Endodermal cell (in vitro differentiated cells): Measurements from ENCODE around the gene QRICH1. TPM values are rescaled to one million over a fixed set of nuclear protein-coding genes. Genes with fewer than 3 reads are reported as not detected.

ENCODE experiments used
- DNase-seq: peaks from one replicate; pipeline ENCODE4 v3.0.0-alpha.2; 2017
- H3K27ac ChIP-seq: 2 replicates; pipeline ENCODE4 v1.5.1; 2013; ENCODE audit warnings: mild to moderate bottlenecking, low read depth, low read length, moderate library complexity
- H3K27me3 ChIP-seq: 2 replicates; pipeline ENCODE4 v1.6.1; 2013; ENCODE audit warnings: mild to moderate bottlenecking, low read length, moderate library complexity; ENCODE audit not compliant: insufficient read depth, control insufficient read depth, poor library complexity, severe bottlenecking
- H3K36me3 ChIP-seq: 2 replicates; pipeline ENCODE4 v1.7.0; 2013; ENCODE audit warnings: mild to moderate bottlenecking, low read length, moderate library complexity; ENCODE audit not compliant: control insufficient read depth, insufficient read depth
- H3K4me1 ChIP-seq: one replicate; pipeline ENCODE4 v1.7.0; 2013; ENCODE audit warnings: low read length; ENCODE audit not compliant: control insufficient read depth, insufficient read depth
- H3K4me3 ChIP-seq: 2 replicates; pipeline ENCODE4 v1.5.1; 2013; ENCODE audit warnings: mild to moderate bottlenecking, low read length, moderate library complexity
- H3K9ac ChIP-seq: 2 replicates; pipeline ENCODE4 v1.6.1; 2013; ENCODE audit warnings: mild to moderate bottlenecking, low read length, moderate library complexity; ENCODE audit not compliant: poor library complexity, severe bottlenecking; ENCODE audit errors: extremely low read depth
- H3K9me3 ChIP-seq: 2 replicates; pipeline ENCODE4 v1.6.1; 2013; ENCODE audit warnings: mild to moderate bottlenecking, low read length, moderate library complexity; ENCODE audit not compliant: control insufficient read depth
- H3K27ac Mint-ChIP-seq: 2 replicates; pipeline ENCODE4 v1.8.0; 2020; ENCODE audit warnings: mixed read lengths
- H3K27me3 Mint-ChIP-seq: 2 replicates; pipeline ENCODE4 v1.8.0; 2021; ENCODE audit warnings: mild to moderate bottlenecking, mixed read lengths; ENCODE audit not compliant: insufficient read depth
- H3K36me3 Mint-ChIP-seq: 2 replicates; pipeline ENCODE4 v1.8.0; 2020; ENCODE audit warnings: low read depth, mixed read lengths
- H3K4me1 Mint-ChIP-seq: 2 replicates; pipeline ENCODE4 v1.8.0; 2020; ENCODE audit warnings: mixed read lengths
- H3K4me3 Mint-ChIP-seq: 2 replicates; pipeline ENCODE4 v1.8.0; 2020; ENCODE audit warnings: mild to moderate bottlenecking, moderate library complexity, mixed read lengths
- H3K9me3 Mint-ChIP-seq: 2 replicates; pipeline ENCODE4 v1.8.0; 2020; ENCODE audit warnings: mild to moderate bottlenecking, mixed read lengths
- CTCF ChIP-seq: fragments of 200-600 bp; sonication (generic); conservative IDR thresholded peaks from 2 replicates; pipeline ENCODE4 v1.5.0; 2021; ENCODE audit warnings: antibody characterized with exemption, mild to moderate bottlenecking
- WGBS, 2 experiments: methylation state at CpG; one replicate each; pipeline versions ENCODE4 v1.1.5 to v1.1.7; 2013; ENCODE audit warnings: missing lambda C conversion rate in 2 of 2, mixed read lengths in 1 of 2; ENCODE audit not compliant: insufficient coverage in 1 of 2, insufficient read length in 1 of 2; 5-methylcytosine and 5-hydroxymethylcytosine counted together
- total RNA-seq, 2 donors: library from RNA; stranded (reverse); fragmentation: NEBNext Ultra II Directional in 1 of 2; extraction: Animal tissue kit (Norgen Biotek cat#: 25700) in 1 of 2; gene quantifications; 2 replicates in 1 of 2; 3 replicates in 1 of 2; pipeline ENCODE4 v1.2.1, GENCODE V29; 2021

Gene QRICH1
- total RNA-seq, 2 donors from 2014 or later, result 127 to 155 TPM

DNA sequence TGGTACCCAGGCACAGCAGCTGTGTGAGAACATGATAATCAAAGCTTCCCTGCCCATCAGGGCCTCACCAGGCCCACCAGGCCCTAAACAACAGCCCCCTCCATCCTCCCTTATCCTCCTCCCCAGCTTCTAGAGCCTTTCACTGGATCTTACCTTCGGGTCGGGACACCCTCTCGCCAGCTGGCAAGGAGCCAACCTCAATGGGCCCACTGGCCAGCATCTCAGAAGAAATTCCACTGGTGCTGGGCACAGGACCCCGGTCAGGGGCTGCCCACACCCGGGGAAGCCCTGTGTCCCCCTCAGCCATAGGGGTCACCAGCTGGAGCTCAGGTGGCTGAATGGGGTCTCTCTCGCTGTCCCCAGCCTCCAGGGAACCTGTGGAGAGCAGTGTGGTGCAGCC is 17.5 kb upstream of the QRICH1 start:
- no peak for DNase-seq
- Histone ChIP-seq H3K9ac (no peak overlapping the region), H3K36me3 (peaks cover 78% of the 10 kb centered on the region), H3K27me3 (no peaks in the 10 kb centered on the region), H3K9me3 (no peaks in the 10 kb centered on the region), H3K4me1 (no peaks in the 10 kb centered on the region), H3K27ac (no peak overlapping the region), H3K4me3 (no peak overlapping the region)
- 94 to 100% methylated on average over 2 to 6 of the region's 6 CpGs for WGBS, 2 experiments
- H3K4me3 Mint-ChIP-seq, result no peak overlapping the region
- H3K27me3 Mint-ChIP-seq, result no peaks in the 10 kb centered on the region
- no peak overlapping the region for H3K27ac Mint-ChIP-seq
- no peaks in the 10 kb centered on the region for H3K9me3 Mint-ChIP-seq
- H3K36me3 Mint-ChIP-seq, result peaks cover 66% of the 10 kb centered on the region
- TF ChIP-seq CTCF, result no peak
- H3K4me1 Mint-ChIP-seq, result no peaks in the 10 kb centered on the region

- no peak overlapping the region for H3K27ac ChIP-seq
- H3K9me3 ChIP-seq, result no peaks in the 10 kb centered on the region
- Mint-ChIP-seq H3K4me1 (peaks cover 2% of the 10 kb centered on the region), H3K36me3 (peaks cover 61% of the 10 kb centered on the region), H3K27ac (no peak overlapping the region), H3K4me3 (no peak overlapping the region), H3K27me3 (no peaks in the 10 kb centered on the region), H3K9me3 (no peaks in the 10 kb centered on the region)
- H3K4me1 ChIP-seq, result no peaks in the 10 kb centered on the region
- H3K4me3 ChIP-seq, result no peak overlapping the region
- no peaks in the 10 kb centered on the region for H3K27me3 ChIP-seq
- no peak overlapping the region for H3K9ac ChIP-seq
- 87 to 93% methylated on average over 13 of the region's 13 CpGs for WGBS, 2 experiments
- peaks cover 72% of the 10 kb centered on the region for H3K36me3 ChIP-seq
- no peak for TF ChIP-seq CTCF
- DNase-seq, result no peak
Observed at GRCh38 chr3:49110780-49111179, 16.9 kb upstream of the QRICH1 start.

- WGBS, 2 experiments, result 95 to 97% methylated on average over 6 to 14 of the region's 14 CpGs
- Histone ChIP-seq H3K27ac (no peak overlapping the region), H3K4me1 (peaks cover 6% of the 10 kb centered on the region), H3K36me3 (peaks cover 49% of the 10 kb centered on the region), H3K9ac (no peak overlapping the region), H3K9me3 (no peaks in the 10 kb centered on the region), H3K27me3 (no peaks in the 10 kb centered on the region), H3K4me3 (no peak overlapping the region)
- Mint-ChIP-seq H3K36me3 (peaks cover 41% of the 10 kb centered on the region), H3K27me3 (no peaks in the 10 kb centered on the region), H3K9me3 (no peaks in the 10 kb centered on the region), H3K4me1 (peaks cover 16% of the 10 kb centered on the region), H3K27ac (no peak overlapping the region), H3K4me3 (no peak overlapping the region)
- no peak for TF ChIP-seq CTCF
- no peak for DNase-seq
Observed at GRCh38 chr3:49108346-49108745, 14.5 kb upstream of the QRICH1 start.
